Testis (tissue), 2 donors: ENCODE results near the gene PAPPA.

Source experiments
- CTCF ChIP-seq, 3 experiments: fragments of 450-650 bp in 2 of 3; fragments of 200-600 bp in 1 of 3; sonication (generic) in 1 of 3; IDR thresholded peaks; one replicate each; pipeline ENCODE4 v1.5.1; 2016 to 2019; ENCODE audit warnings: antibody characterized with exemption in 3 of 3, mild to moderate bottlenecking in 2 of 3, moderate library complexity in 1 of 3
- POLR2A ChIP-seq: fragments of 450-650 bp; IDR thresholded peaks from one replicate; pipeline ENCODE4 v1.6.1; 2017; ENCODE audit warnings: antibody characterized with exemption, mild to moderate bottlenecking, moderate library complexity

GRCh38 chr9:116103976-116104820 lies 49.4 kb upstream of the PAPPA start:
- TF ChIP-seq CTCF (IDR thresholded peaks at IDR 0.05), result no peak
- no peak for TF ChIP-seq POLR2A
